ENCODE measurements around the gene ANO7.

ANO7 gene

GRCh38 chr2:241270531-241270930 is 82.1 kb downstream of the ANO7 start:
- in situ Hi-C loops (cut with MboI; ENCODE audit: low sequenced_read_pairs) = no loop called here

- in situ Hi-C loops (cut with MboI; ENCODE audit: low sequenced_read_pairs) = no loop called here
These were observed 83.3 kb downstream of the ANO7 start for GRCh38 chr2:241271706-241272302.

GRCh38 chr2:241272303-241273209 is 84.1 kb downstream of the ANO7 start:
- in situ Hi-C loops (cut with MboI; ENCODE audit: low sequenced_read_pairs) = no loop called here

- in situ Hi-C loops (cut with MboI; ENCODE audit: low sequenced_read_pairs) = no loop called here
These were observed 84.9 kb downstream of the ANO7 start for GRCh38 chr2:241273210-241274020.

- in situ Hi-C loops (cut with MboI; ENCODE audit: low sequenced_read_pairs) = no loop called here
These were observed 85.7 kb downstream of the ANO7 start for GRCh38 chr2:241274127-241274526.

Measured in HL-60/S4 treated with retinoic acid at 250 ng/mL for 4 days and 3 days (cell line).